Measurements from ENCODE around the gene SRXN1.
A peak's percentile ranks its signal among the peaks of the same experiment; 100 is the strongest.

Gene SRXN1

DNA sequence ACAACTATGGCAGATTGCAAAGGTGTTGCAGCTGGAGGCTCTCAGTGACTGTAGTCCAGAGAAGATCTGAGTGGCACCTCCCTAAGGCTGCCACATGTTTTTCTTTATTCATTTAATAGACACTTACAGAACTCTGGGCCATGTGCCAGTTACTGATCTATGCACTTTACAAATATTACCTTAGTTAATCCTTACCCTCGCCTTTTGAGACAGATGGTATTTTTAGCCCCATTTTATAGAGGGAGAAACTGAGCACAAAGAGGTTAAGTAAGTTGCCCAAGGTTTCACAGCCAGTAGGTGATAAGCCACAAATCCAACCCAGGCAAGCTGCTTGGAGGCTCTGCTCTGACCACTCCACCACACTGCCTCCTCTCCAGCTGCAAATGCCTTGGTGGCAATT lies 29.1 kb upstream of the SRXN1 start:
- Mint-ChIP-seq H3K27me3 (peaks cover 26% of the 10 kb centered on the region), H3K9me3 (no peaks in the 10 kb centered on the region), H3K4me1 (no peaks in the 10 kb centered on the region), H3K4me3 (no peak overlapping the region), H3K27ac (no peak overlapping the region), H3K36me3 (no peaks in the 10 kb centered on the region)

DNA sequence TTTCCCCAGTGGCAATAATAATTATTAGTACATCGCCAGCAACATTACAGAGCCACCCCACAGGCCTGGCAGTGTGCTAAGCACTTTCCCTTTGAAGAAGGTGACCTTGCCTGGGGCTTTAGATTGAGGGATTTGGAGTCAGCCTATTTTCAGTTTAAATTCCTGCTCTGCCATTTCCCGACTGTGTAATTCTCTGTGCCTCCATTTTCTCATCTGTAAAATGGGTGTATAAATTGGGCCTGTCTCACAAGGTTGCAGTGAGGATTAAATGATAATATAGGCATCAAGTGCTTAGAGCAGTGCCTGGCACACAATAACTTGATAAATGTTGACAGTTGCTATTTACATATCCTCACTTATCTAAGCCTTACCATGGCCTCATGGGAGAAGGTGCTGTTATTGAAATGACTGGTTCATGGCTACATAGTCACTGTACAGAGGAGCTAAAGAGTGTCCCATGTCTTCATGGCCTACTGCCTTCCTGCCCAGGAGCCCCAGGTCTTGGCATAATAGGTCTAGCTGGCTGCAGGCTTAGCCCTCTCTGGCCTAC lies 27.7 kb upstream of the SRXN1 start:
- H3K36me3 Mint-ChIP-seq: no peaks in the 10 kb centered on the region
- H3K27me3 Mint-ChIP-seq: peaks cover 28% of the 10 kb centered on the region
- no peaks in the 10 kb centered on the region for H3K9me3 Mint-ChIP-seq
- no peak overlapping the region for H3K4me3 Mint-ChIP-seq
- no peak overlapping the region for H3K27ac Mint-ChIP-seq
- peaks cover 6% of the 10 kb centered on the region for H3K4me1 Mint-ChIP-seq

DNA sequence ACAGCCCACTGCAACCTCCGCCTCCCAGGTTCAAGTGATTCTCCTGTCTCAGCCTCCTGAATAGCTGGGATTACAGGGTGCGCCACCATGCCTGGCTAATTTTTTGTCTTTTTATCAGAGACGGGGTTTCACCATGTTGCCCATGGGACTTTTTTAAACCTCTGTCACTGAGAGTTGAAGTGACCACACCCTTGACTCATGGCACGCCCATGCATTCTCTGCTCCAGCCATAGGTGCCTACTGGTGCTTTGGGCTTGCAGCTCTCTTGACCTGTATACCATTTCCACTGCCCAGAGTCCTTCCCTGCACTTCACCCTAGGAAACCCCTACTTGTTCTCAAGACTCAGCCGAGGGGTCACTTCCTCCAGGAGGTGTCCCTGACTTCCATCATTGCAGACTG lies 25.0 kb upstream of the SRXN1 start:
- H3K36me3 Mint-ChIP-seq: no peaks in the 10 kb centered on the region
- H3K4me3 Mint-ChIP-seq: no peak overlapping the region
- H3K27ac Mint-ChIP-seq: no peak overlapping the region
- H3K4me1 Mint-ChIP-seq: peaks cover 7% of the 10 kb centered on the region
- H3K27me3 Mint-ChIP-seq: peaks cover 43% of the 10 kb centered on the region
- no peaks in the 10 kb centered on the region for H3K9me3 Mint-ChIP-seq

DNA sequence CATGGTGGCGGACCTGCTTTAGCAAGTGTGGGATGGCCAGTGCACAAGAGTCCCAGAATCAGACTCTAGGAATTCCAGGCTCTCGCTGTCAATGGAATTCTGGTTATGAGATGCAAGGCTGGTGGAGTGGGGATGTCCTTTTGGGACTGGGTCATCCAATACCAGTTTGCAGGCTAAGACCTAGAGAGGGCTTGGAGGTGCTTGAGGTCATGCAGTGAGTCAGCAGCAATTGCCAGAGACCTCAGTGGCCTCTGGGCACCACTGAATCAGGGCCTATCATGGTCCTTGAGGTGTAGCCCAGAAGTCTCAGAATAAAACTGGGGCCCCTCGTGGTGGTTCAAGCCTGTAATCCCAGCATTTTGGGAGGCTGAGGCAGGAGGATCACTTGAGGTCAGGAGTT lies 24.0 kb upstream of the SRXN1 start:
- H3K4me3 Mint-ChIP-seq: no peak overlapping the region
- H3K4me1 Mint-ChIP-seq: peaks cover 7% of the 10 kb centered on the region
- H3K27me3 Mint-ChIP-seq: peaks cover 48% of the 10 kb centered on the region
- H3K27ac Mint-ChIP-seq: no peak overlapping the region
- H3K9me3 Mint-ChIP-seq: no peaks in the 10 kb centered on the region
- no peaks in the 10 kb centered on the region for H3K36me3 Mint-ChIP-seq

- no peaks in the 10 kb centered on the region for H3K9me3 Mint-ChIP-seq
- peak overlapping the region; percentile 15 for H3K4me3 Mint-ChIP-seq
- peaks cover 7% of the 10 kb centered on the region for H3K4me1 Mint-ChIP-seq
- no peaks in the 10 kb centered on the region for H3K36me3 Mint-ChIP-seq
- no peak overlapping the region for H3K27ac Mint-ChIP-seq
- H3K27me3 Mint-ChIP-seq: peaks cover 51% of the 10 kb centered on the region
These were observed 23.4 kb upstream of the SRXN1 start for GRCh38 chr20:676315-676937.

GRCh38 chr20:675453-676314 lies 22.7 kb upstream of the SRXN1 start, which contains the start of gene SCRT2:
TSS of gene SCRT2 (minus strand) at chr20:675802. CDS start at chr20:675601, 201 bp downstream.
- H3K9me3 Mint-ChIP-seq: no peaks in the 10 kb centered on the region
- no peak within 1 kb of the TSS for H3K27ac Mint-ChIP-seq
- peaks cover 7% of the 10 kb centered on the region for H3K4me1 Mint-ChIP-seq
- H3K4me3 Mint-ChIP-seq: peak within 1 kb of the TSS; percentile 15
- H3K27me3 Mint-ChIP-seq: peaks cover 56% of the 10 kb centered on the region
- no peaks in the 10 kb centered on the region for H3K36me3 Mint-ChIP-seq

- Mint-ChIP-seq H3K4me3 (no peak overlapping the region), H3K27ac (no peak overlapping the region), H3K4me1 (peaks cover 7% of the 10 kb centered on the region), H3K36me3 (no peaks in the 10 kb centered on the region), H3K27me3 (peaks cover 58% of the 10 kb centered on the region), H3K9me3 (no peaks in the 10 kb centered on the region)
These were observed 22.0 kb upstream of the SRXN1 start for GRCh38 chr20:675033-675452.

DNA sequence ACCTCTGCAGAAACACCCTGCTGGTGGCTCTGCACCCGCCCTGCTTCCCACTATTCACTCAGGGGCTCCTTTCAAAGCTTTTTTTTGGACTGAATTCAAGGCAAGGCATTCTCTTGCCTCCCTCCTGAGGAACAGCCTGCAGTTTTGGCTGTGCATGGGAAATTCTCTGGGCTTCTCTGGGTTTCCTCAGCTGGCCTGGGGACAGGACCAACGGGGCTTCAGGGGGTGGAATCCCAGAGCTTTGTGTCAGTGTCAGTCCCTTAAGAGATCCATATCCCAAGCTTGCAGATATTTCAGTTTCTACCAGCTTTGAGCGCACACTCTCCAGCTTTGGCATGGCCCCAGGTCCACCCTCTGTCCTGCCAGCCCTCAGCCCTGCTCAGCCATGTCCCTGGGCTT lies 20.6 kb upstream of the SRXN1 start:
- no peaks in the 10 kb centered on the region for H3K9me3 Mint-ChIP-seq
- H3K27me3 Mint-ChIP-seq: peaks cover 54% of the 10 kb centered on the region
- no peak overlapping the region for H3K4me3 Mint-ChIP-seq
- no peaks in the 10 kb centered on the region for H3K36me3 Mint-ChIP-seq
- peaks cover 7% of the 10 kb centered on the region for H3K4me1 Mint-ChIP-seq
- H3K27ac Mint-ChIP-seq: no peak overlapping the region

DNA sequence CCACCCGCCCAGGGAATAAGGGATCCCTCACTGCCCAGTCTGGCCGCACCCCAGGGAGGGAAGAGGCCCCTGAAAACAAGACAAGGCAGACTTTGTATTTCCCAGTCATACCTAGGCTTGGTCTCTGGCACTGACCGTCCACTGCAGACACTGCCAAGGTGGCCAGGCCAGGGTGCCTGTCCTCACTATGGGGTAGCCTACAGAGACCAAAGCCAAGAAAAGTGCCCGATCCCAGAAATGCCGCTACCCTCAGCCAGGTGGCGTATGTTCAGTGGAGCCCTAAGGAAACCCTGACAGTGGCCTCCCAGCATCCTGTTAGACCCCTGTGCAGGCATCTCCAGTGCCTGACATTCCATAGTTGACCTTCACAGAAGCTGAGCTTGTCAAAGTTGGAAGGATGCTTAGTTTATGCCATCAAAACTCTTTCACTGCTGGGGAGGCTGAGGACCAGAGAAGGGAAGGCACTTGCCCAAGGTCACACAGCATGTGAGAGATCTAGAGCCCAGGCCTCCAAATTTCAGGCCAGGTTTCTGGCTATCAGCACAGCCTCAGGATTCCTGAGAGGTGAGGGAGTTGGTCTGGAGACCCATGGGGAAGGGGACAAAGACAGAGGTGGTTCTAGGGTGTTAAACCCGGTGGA lies 20.1 kb upstream of the SRXN1 start:
- Mint-ChIP-seq H3K9me3 (no peaks in the 10 kb centered on the region), H3K4me1 (peaks cover 7% of the 10 kb centered on the region), H3K27me3 (peaks cover 51% of the 10 kb centered on the region), H3K27ac (no peak overlapping the region), H3K4me3 (peak overlapping the region; percentile 13), H3K36me3 (no peaks in the 10 kb centered on the region)

DNA sequence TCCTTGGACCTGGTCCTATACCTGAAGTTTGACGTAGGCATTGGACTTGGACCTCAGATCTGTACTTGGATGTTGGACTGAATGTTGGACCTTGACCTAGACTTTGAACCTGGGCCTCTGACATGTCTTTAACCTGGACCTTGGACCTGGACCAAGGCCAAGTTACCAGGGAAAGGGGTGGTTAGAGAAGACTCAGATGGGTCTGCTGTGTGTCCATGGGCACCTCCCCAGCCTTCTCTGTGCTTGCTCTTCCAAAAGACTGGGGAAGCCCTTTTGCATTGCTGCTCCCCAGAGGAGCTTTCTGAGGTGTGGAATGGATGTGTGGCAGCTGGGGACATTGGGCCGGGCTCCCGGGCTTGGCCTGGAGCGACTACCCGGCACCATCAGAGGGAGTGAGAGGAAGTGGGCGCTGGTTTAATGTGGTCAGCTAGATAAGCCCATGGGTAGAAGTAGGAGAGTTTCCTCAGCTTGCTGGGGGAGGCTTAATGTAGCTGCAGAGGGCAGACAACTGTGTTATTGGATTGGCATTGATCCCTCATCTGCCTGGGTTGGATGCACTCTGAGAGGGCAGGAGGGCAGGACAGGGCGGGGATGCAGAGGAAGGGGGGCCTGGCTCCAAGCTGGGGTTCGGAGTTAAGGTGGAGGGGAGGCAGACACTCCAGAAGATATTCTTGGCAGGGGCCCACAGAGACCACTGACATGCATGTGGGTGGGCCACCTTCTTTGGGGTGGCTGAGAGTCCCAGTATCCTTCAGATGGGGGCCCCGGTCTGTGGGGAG lies 18.4 kb upstream of the SRXN1 start:
- Mint-ChIP-seq H3K9me3 (no peaks in the 10 kb centered on the region), H3K4me3 (no peak overlapping the region), H3K27me3 (peaks cover 54% of the 10 kb centered on the region), H3K4me1 (peaks cover 7% of the 10 kb centered on the region), H3K36me3 (no peaks in the 10 kb centered on the region), H3K27ac (no peak overlapping the region)

DNA sequence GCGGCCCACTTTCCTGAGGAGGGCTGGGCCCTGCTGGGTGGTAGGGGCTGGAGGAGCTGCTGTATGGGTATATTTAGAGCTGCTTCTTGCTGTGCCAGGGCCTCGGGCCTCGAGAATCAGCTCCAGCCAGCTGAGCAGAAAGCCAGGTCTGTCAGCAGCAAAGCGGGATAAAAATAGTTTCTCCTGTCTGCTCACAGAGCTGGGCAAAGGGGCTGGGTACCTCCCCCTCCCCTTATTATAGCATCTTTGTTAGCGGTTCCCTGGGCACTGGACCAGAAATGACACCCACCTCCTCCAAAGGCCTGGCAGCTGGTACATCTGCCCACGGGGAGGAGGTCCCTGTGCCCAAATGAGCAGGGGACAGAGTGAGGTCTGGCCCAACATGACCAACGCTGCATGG lies 16.6 kb upstream of the SRXN1 start:
- Mint-ChIP-seq H3K4me1 (no peaks in the 10 kb centered on the region), H3K4me3 (no peak overlapping the region), H3K27me3 (peaks cover 60% of the 10 kb centered on the region), H3K27ac (no peak overlapping the region), H3K9me3 (no peaks in the 10 kb centered on the region), H3K36me3 (no peaks in the 10 kb centered on the region)

DNA sequence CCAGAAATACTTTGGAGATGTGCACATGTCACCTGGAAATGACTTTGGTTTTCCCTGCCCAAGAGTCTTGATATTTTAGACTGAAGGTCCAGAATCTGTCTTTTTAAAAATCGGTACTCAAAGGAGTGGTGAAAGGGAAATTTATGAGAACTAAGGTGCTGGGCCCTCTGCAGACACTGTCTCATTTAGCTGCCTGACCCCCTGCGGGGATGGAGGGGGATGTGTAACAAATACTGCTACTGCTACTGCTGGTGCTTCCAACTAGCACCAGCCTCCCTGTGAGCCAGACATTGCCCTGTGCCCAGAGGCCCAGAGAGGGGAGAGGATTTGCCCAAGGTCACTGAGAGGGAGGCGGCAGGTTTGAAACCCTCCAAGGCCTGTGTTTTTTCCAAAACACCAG lies 15.6 kb upstream of the SRXN1 start:
- Mint-ChIP-seq H3K4me3 (no peak overlapping the region), H3K27ac (no peak overlapping the region), H3K27me3 (peaks cover 54% of the 10 kb centered on the region), H3K4me1 (no peaks in the 10 kb centered on the region), H3K36me3 (no peaks in the 10 kb centered on the region), H3K9me3 (no peaks in the 10 kb centered on the region)

DNA sequence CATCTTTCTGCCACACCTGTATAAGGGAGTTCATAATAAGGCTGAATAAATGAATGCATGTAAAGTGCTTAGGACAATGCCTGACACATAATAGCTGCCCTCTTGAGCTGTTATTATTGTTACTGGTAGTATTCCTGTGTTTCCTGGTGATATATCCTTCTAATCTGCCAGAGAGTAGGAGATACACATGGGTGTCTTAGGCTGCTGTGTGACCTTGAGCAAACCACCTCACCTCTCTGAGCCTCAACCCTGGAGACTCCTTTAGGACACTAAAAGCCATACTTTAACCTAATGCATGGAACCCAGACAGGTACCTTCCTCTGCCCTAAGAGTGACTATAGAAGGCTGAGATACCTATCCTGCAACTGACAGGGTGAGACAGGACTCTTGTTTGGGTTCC lies 15.1 kb upstream of the SRXN1 start:
- Mint-ChIP-seq H3K4me3 (no peak overlapping the region), H3K27me3 (peaks cover 52% of the 10 kb centered on the region), H3K36me3 (no peaks in the 10 kb centered on the region), H3K27ac (no peak overlapping the region), H3K9me3 (no peaks in the 10 kb centered on the region), H3K4me1 (peaks cover 3% of the 10 kb centered on the region)

DNA sequence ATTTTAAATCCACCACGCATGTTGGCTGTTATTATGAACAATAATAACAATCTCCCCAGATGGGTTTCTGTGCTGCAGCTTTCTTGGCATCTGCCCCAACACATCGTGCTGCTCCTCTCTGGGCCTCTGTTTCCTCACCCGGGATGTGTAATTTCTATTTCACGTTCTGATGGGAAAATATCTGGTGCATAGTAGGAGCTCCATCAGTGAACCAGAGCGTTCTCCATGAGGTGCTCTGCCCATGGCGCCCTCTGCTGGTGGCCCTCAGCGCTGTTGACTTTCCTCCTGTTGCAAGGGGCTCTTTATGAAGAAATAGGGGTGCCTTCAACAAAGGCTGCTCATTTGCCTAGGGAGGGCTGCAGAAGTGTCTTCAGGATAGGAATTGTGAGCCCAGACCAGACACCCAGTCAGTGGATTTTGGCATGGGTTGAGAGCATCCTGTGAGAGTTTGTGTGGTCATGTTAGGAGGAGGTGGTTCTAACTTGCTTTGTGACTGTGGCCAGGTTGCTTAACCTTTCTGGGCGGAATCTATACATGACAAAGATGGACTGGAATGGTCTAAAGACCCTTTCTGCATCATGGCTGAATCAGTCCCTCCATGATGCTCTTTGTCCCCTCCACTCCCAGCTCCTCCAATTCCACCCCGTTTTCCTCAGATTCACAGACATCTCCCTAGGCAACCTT lies 14.5 kb upstream of the SRXN1 start:
- Mint-ChIP-seq H3K27ac (no peak overlapping the region), H3K4me3 (no peak overlapping the region), H3K9me3 (no peaks in the 10 kb centered on the region), H3K27me3 (peaks cover 53% of the 10 kb centered on the region), H3K4me1 (peaks cover 5% of the 10 kb centered on the region), H3K36me3 (no peaks in the 10 kb centered on the region)

- Mint-ChIP-seq H3K27me3 (peaks cover 48% of the 10 kb centered on the region), H3K4me3 (no peak overlapping the region), H3K27ac (no peak overlapping the region), H3K9me3 (no peaks in the 10 kb centered on the region), H3K36me3 (no peaks in the 10 kb centered on the region), H3K4me1 (peaks cover 5% of the 10 kb centered on the region)
These were observed 13.9 kb upstream of the SRXN1 start for GRCh38 chr20:666877-667276.

Data from activated naive CD4-positive, alpha-beta T cell treated with anti-CD3 and anti-CD28 coated beads, Interleukin-2, amount 50 U/mL, for 24 hours (primary cell).